HepG2 (cell line): Measurements from ENCODE around the gene WDR27. TPM values are rescaled to one million over a fixed set of nuclear protein-coding genes. Genes with fewer than 3 reads are reported as not detected.

Experiments
- ATAC-seq: fragments of 200-7000 bp; cut with Tn5 transposase; 3 replicates; pipeline ENCODE4 v1.9.1; 2020; ENCODE audit warnings: mild to moderate bottlenecking, moderate library complexity
- BruUV-seq: library from RNA; stranded (reverse); fragments of 400-500 nt; replicated peaks from 2 replicates; lab custom pipeline; 2021; lab: Mats Ljungman, UMichigan
- CTCF ChIA-PET: fragments of 300-600 bp; formaldehyde crosslinking; extraction: SDS; loops from one replicate; lab custom pipeline; 2021; ENCODE audit warnings: low total read pairs, inconsistent platforms, low intra/inter-chr PET ratio; lab: Yijun Ruan, JAX
- POLR2A ChIA-PET: fragments of 350-600 bp; sonication (Branson Sonifier 250); formaldehyde crosslinking; loops from one replicate; lab custom pipeline; 2020; ENCODE audit warnings: antibody characterized with exemption, inconsistent platforms; lab: Yijun Ruan, JAX
- DNase-seq: peaks from one replicate; pipeline ENCODE4 v3.0.0-alpha.2; 2015; ENCODE audit warnings: low spot score
- FAIRE-seq: peaks from 3 replicates; lab custom pipeline; 2011; peaks lifted over from hg19 to GRCh38; lab: Jason Lieb, UNC
- H2AFZ ChIP-seq: one replicate; pipeline ENCODE4 v1.6.1; 2011; ENCODE audit warnings: low read length, inconsistent platforms
- H3K27ac ChIP-seq: fragments of 300-600 bp; 3 replicates; pipeline ENCODE4 v1.8.0; 2011; ENCODE audit warnings: mixed run types, mild to moderate bottlenecking, mixed read lengths, low read length, inconsistent platforms; ENCODE audit not compliant: insufficient read depth; ENCODE audit errors: extremely low read length
- H3K27me3 ChIP-seq, 2 experiments: fragments of 200-600 bp in 1 of 2; 2 replicates in 1 of 2; 3 replicates in 1 of 2; pipeline versions ENCODE4 v1.6.0 to v1.8.0; 2011; ENCODE audit warnings: low read length in 2 of 2, mild to moderate bottlenecking in 2 of 2, moderate library complexity in 2 of 2, inconsistent platforms in 1 of 2; ENCODE audit not compliant: insufficient read depth in 2 of 2, control insufficient read depth in 1 of 2
- H3K36me3 ChIP-seq, 2 experiments: fragments of 200-600 bp in 1 of 2; replicated peaks in 1 of 2; 2 replicates in 1 of 2; 3 replicates in 1 of 2; pipeline versions ENCODE4 v1.5.1 to v1.8.0; 2011; ENCODE audit warnings: low read length in 2 of 2, inconsistent platforms in 1 of 2; ENCODE audit not compliant: insufficient read depth in 2 of 2, control insufficient read depth in 1 of 2
- H3K4me1 ChIP-seq: 2 replicates; pipeline ENCODE4 v1.5.1; 2012; ENCODE audit warnings: low read length, inconsistent platforms; ENCODE audit not compliant: insufficient read depth
- H3K4me2 ChIP-seq: 2 replicates; pipeline ENCODE4 v1.6.0; 2011; ENCODE audit warnings: low read depth, low read length, inconsistent platforms
- H3K4me3 ChIP-seq, 3 experiments: fragments of 200-600 bp in 1 of 3; sonication (generic), shearing (Covaris generic) in 1 of 3; replicated peaks in 1 of 3; 2 replicates each; pipeline ENCODE4 v1.5.1; 2011 to 2016; ENCODE audit warnings: low read length in 3 of 3, inconsistent platforms in 2 of 3, low read depth in 2 of 3, mild to moderate bottlenecking in 2 of 3, control low read depth in 1 of 3, mixed read lengths in 1 of 3; ENCODE audit not compliant: insufficient read depth in 1 of 3
- H3K79me2 ChIP-seq: one replicate; pipeline ENCODE4 v1.6.1; 2011; ENCODE audit warnings: low read length, inconsistent platforms; ENCODE audit not compliant: insufficient read depth
- H3K9ac ChIP-seq: 2 replicates; pipeline ENCODE4 v1.6.0; 2011; ENCODE audit warnings: mild to moderate bottlenecking, low read depth, low read length, inconsistent platforms; ENCODE audit not compliant: insufficient read depth
- H3K9me3 ChIP-seq: 2 replicates; pipeline ENCODE4 v1.5.1; 2012; ENCODE audit warnings: mild to moderate bottlenecking, low read length
- H4K20me1 ChIP-seq: 2 replicates; pipeline ENCODE4 v1.6.0; 2011; ENCODE audit warnings: inconsistent platforms, mild to moderate bottlenecking, low read length, moderate library complexity; ENCODE audit not compliant: insufficient read depth
- ELF4 ChIP-seq: sonication (generic); formaldehyde crosslinking; IDR thresholded peaks from 2 replicates; pipeline ENCODE4 v1.5.0; 2020; ENCODE audit warnings: missing genetic modification reagents, mild to moderate bottlenecking, moderate library complexity, borderline replicate concordance
- ZBTB40 ChIP-seq, 2 experiments: fragments of 450-650 bp in 1 of 2; sonication (generic) in 1 of 2; formaldehyde crosslinking in 1 of 2; IDR thresholded peaks; 2 replicates each; pipeline versions ENCODE4 v1.6.1 to v1.8.0; 2016 to 2022; ENCODE audit warnings: antibody characterized with exemption in 1 of 2, mild to moderate bottlenecking in 1 of 2, missing genetic modification reagents in 1 of 2
- ZMYM2 ChIP-seq: sonication (generic); formaldehyde crosslinking; IDR thresholded peaks from 2 replicates; pipeline ENCODE4 v1.8.0; 2022; ENCODE audit warnings: mild to moderate bottlenecking, missing genetic modification reagents
- ZNF318 ChIP-seq: sonication (generic); formaldehyde crosslinking; IDR thresholded peaks from 2 replicates; pipeline ENCODE4 v1.4.0; 2020; ENCODE audit warnings: mild to moderate bottlenecking, missing genetic modification reagents
- ZNF431 ChIP-seq: sonication (generic); formaldehyde crosslinking; IDR thresholded peaks from 2 replicates; pipeline ENCODE4 v1.9.0; 2022; ENCODE audit warnings: missing genetic modification reagents, low read depth, mild to moderate bottlenecking, borderline replicate concordance
- ZNF674 ChIP-seq: sonication (generic); formaldehyde crosslinking; IDR thresholded peaks from 2 replicates; pipeline ENCODE4 v1.5.0; 2020; ENCODE audit warnings: low read depth, mild to moderate bottlenecking, missing genetic modification reagents
- ZNF780A ChIP-seq: sonication (generic); formaldehyde crosslinking; IDR thresholded peaks from 2 replicates; pipeline ENCODE4 v1.8.0; 2022; ENCODE audit warnings: mild to moderate bottlenecking, missing genetic modification reagents, moderate library complexity
- WGBS: methylation state at CpG from one replicate; pipeline ENCODE4 v1.1.6; 2017; ENCODE audit warnings: low lambda C conversion rate; 5-methylcytosine and 5-hydroxymethylcytosine counted together
- in situ Hi-C: cut with HindIII; loops from 2 replicates; pipeline ENCODE4 v1.10.0; 2017; ENCODE audit warnings: low pct_unique_long_range_greater_than_20kb; ENCODE audit not compliant: extremely low pct_ligation_motif_present
- intact Hi-C: fragments of 100-400 bp; cut with micrococcal nuclease; formaldehyde crosslinking; loops from one replicate; pipeline ENCODE4 v1.10.0; 2022; ENCODE audit not compliant: unreplicated experiment
- polyA plus RNA-seq, 8 experiments: library from polyadenylated mRNA; depleted of rRNA in 3 of 8; stranded (reverse) in 7 of 8; unstranded in 1 of 8; fragments of >200 nt; fragmentation: Illumina TruSeq in 4 of 8; extraction: Trizol in 4 of 8; gene quantifications; 2 replicates each; pipeline versions ENCODE4 v1.2.1 to v1.2.3, GENCODE V29; 2011 to 2016; ENCODE audit warnings: low read depth in 4 of 8, missing spikeins in 1 of 8, mixed read lengths in 1 of 8; ENCODE audit not compliant: insufficient read depth in 1 of 8
- total RNA-seq, 5 experiments: library from RNA; depleted of rRNA; stranded (reverse); fragments of >200 nt; fragmentation: Illumina TruSeq; extraction: Trizol; gene quantifications; 2 replicates each; pipeline ENCODE4 v1.2.3, GENCODE V29; 2016; ENCODE audit warnings: low read depth in 1 of 5

WDR27 gene
- total and polyA plus RNA-seq, 2 of the 13 experiments (the other 11 are each of a cell fraction or from before 2014, with no cell fraction given): 34.1 to 80.3 TPM

GRCh38 chr6:169561665-169562064 lies 140.2 kb downstream of the WDR27 start:
- no peaks in the 10 kb centered on the region for H3K27me3 ChIP-seq
- DNase-seq (no peak), FAIRE-seq (no peak), ATAC-seq (no peak)
- no peaks in the 10 kb centered on the region for H4K20me1 ChIP-seq
- ChIA-PET POLR2A (no interaction called here), CTCF (no interaction called here)
- H3K27ac ChIP-seq: no peak overlapping the region
- H2AFZ ChIP-seq: no peak overlapping the region
- no TSS peak for BruUV-seq
- intact Hi-C loops: no loop called here
- H3K4me1 ChIP-seq: no peaks in the 10 kb centered on the region
- in situ Hi-C loops: no loop called here
- no peak overlapping the region for H3K4me3 ChIP-seq
- H3K36me3 ChIP-seq: peaks cover 2 to 12% of the 10 kb centered on the region in 2 experiments; a peak in 3 of 5 replicates
- H3K9ac ChIP-seq: no peak overlapping the region
- H3K9me3 ChIP-seq: no peaks in the 10 kb centered on the region
- WGBS: 92% methylated on average over 1 of the region's 1 CpG
- no peak overlapping the region for H3K4me2 ChIP-seq
- no peaks in the 10 kb centered on the region for H3K79me2 ChIP-seq
- TF ChIP-seq ELF4 (CRISPR knock-in tag) (no peak), ZNF431 (CRISPR knock-in tag) (no peak), ZNF780A (CRISPR knock-in tag) (no peak), ZNF674 (CRISPR knock-in tag) (no peak), ZMYM2 (CRISPR knock-in tag) (no peak), ZBTB40 (IDR thresholded peaks at IDR 0.05) (no peak), ZBTB40 (CRISPR knock-in tag; IDR thresholded peaks at IDR 0.05) (no peak), ZNF318 (no peak)
